OCI-LY3 (cell line): ENCODE measurements around the gene RNPEPL1.
A peak's percentile ranks its signal among the peaks of the same experiment; 100 is the strongest.

Source experiments
- H2AFZ ChIP-seq: fragments of 200-600, 300-600 bp; shearing (Covaris generic); 2 replicates; pipeline ENCODE4 v1.6.0; 2014; ENCODE audit warnings: antibody characterized with exemption, low read depth, low read length
- H3K27ac ChIP-seq: fragments of 200-600, 300-600 bp; sonication (generic); 2 replicates; pipeline ENCODE4 v1.5.1; 2014; ENCODE audit warnings: mild to moderate bottlenecking, low read length, moderate library complexity, mixed read lengths
- H3K27me3 ChIP-seq: fragments of 200-600, 300-600 bp; sonication (generic); 2 replicates; pipeline ENCODE4 v1.6.1; 2014; ENCODE audit warnings: low read depth, low read length, mixed read lengths
- H3K36me3 ChIP-seq: fragments of 200-600, 300-600 bp; sonication (generic); replicated peaks from 2 replicates; pipeline ENCODE3; 2014; ENCODE audit warnings: low read depth, low read length, mixed read lengths
- H3K4me1 ChIP-seq: fragments of 300-600, 200-600 bp; sonication (generic); 2 replicates; pipeline ENCODE4 v1.6.1; 2014; ENCODE audit warnings: low read length, mixed read lengths
- H3K4me2 ChIP-seq: fragments of 200-600, 300-600 bp; sonication (generic); 2 replicates; pipeline ENCODE4 v1.6.1; 2014; ENCODE audit warnings: low read length, mixed read lengths
- H3K4me3 ChIP-seq: fragments of 300-600, 200-600 bp; sonication (generic); 2 replicates; pipeline ENCODE4 v1.5.1; 2014; ENCODE audit warnings: antibody characterized with exemption, mild to moderate bottlenecking, low read length, moderate library complexity
- H3K79me2 ChIP-seq: fragments of 300-600, 200-600 bp; shearing (Covaris generic); 2 replicates; pipeline ENCODE4 v1.6.1; 2014; ENCODE audit warnings: mild to moderate bottlenecking, low read length, mixed read lengths
- H3K9ac ChIP-seq: fragments of 300-600, 200-600 bp; shearing (Covaris generic); 2 replicates; pipeline ENCODE4 v1.6.0; 2014; ENCODE audit warnings: mild to moderate bottlenecking, low read length, moderate library complexity
- H3K9me3 ChIP-seq: fragments of 200-600, 300-600 bp; shearing (Covaris generic); 2 replicates; pipeline ENCODE4 v1.6.1; 2014; ENCODE audit warnings: low read length, mixed read lengths; ENCODE audit not compliant: insufficient read depth
- H4K20me1 ChIP-seq: fragments of 200-600, 300-600 bp; sonication (generic); 2 replicates; pipeline ENCODE4 v1.6.1; 2016; ENCODE audit warnings: low read length, mixed read lengths; ENCODE audit not compliant: insufficient read depth
- EZH2phosphoT487 ChIP-seq: fragments of 200-600 bp; shearing (Covaris generic); IDR thresholded peaks from 2 replicates; pipeline ENCODE4 v1.6.1; 2018; ENCODE audit warnings: antibody characterized with exemption, mixed run types, low read depth
- TF ChIP-seq, protein P1 (sequence below): fragments of 200-600, 300-600 bp; sonication (generic); IDR thresholded peaks from 2 replicates; pipeline ENCODE4 v1.5.1; 2014; ENCODE audit warnings: antibody characterized with exemption, low read length, low read depth

RNPEPL1 gene

GRCh38 chr2:240624950-240625621 is 56.8 kb downstream of the RNPEPL1 start, which contains the start of gene GPR35:
Gene GPR35, plus strand, starts transcription at chr2:240625480. Its CDS starts 4,473 bp downstream, at chr2:240629953.
- no peak within 1 kb of the TSS for H3K9ac ChIP-seq
- no peak within 1 kb of the TSS for H3K27ac ChIP-seq
- H3K4me3 ChIP-seq = peak within 1 kb of the TSS; percentile 60
- TF ChIP-seq EZH2phosphoT487 = no peak
- TF ChIP-seq, protein P1, sequence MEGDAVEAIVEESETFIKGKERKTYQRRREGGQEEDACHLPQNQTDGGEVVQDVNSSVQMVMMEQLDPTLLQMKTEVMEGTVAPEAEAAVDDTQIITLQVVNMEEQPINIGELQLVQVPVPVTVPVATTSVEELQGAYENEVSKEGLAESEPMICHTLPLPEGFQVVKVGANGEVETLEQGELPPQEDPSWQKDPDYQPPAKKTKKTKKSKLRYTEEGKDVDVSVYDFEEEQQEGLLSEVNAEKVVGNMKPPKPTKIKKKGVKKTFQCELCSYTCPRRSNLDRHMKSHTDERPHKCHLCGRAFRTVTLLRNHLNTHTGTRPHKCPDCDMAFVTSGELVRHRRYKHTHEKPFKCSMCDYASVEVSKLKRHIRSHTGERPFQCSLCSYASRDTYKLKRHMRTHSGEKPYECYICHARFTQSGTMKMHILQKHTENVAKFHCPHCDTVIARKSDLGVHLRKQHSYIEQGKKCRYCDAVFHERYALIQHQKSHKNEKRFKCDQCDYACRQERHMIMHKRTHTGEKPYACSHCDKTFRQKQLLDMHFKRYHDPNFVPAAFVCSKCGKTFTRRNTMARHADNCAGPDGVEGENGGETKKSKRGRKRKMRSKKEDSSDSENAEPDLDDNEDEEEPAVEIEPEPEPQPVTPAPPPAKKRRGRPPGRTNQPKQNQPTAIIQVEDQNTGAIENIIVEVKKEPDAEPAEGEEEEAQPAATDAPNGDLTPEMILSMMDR = no peak
- H3K4me2 ChIP-seq = peak within 1 kb of the TSS; percentile 62
- no peaks in the 10 kb centered on the region for H3K36me3 ChIP-seq
- H3K79me2 ChIP-seq = no peaks in the 10 kb centered on the region
- H3K27me3 ChIP-seq = no peaks in the 10 kb centered on the region
- H2AFZ ChIP-seq = no peak within 1 kb of the TSS
- H3K9me3 ChIP-seq = no peaks in the 10 kb centered on the region
- H4K20me1 ChIP-seq = no peaks in the 10 kb centered on the region
- H3K4me1 ChIP-seq = peaks cover 37% of the 10 kb centered on the region

DNA sequence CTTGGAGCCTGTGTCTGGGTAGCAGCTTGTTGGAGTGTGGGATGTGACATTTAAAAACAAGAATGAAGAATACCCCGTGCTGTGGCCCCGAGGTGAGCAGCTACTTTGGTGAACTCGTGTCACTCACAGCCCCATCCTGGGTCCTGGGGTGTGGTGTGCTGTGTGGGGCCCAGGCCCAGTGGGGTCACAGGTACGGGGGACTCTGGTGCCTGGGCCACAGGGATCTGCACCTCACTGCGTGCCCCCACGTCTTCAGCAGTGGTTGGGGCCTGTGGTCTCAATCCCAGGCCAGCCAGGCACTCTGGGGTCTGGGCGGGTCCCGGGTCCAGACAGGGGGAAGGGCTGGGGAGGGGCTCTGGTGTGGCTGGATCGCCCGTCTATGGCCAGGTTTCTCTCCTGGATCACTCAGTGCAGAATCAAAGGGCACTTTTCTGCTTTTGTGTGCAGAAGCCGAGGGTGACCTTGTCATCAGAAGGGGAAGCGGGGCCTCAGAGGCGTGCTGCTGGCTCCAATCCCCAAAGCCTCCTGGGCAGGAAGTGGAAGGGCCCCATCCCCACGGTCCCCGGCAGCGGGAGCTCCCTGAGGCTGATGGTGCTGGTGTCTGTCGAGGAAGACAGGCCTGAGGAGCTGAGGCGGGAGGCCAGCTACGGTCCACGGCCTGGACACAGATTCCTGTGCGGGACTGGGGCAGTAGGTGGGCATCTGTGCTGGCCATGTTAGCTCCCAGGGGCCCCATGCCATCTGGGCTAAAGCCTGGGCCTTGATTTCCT is 58.4 kb downstream of the RNPEPL1 start:
- H3K27me3 ChIP-seq = no peaks in the 10 kb centered on the region
- no peak overlapping the region for H2AFZ ChIP-seq
- no peaks in the 10 kb centered on the region for H3K79me2 ChIP-seq
- no peaks in the 10 kb centered on the region for H4K20me1 ChIP-seq
- no peaks in the 10 kb centered on the region for H3K36me3 ChIP-seq
- no peak overlapping the region for H3K9ac ChIP-seq
- no peak overlapping the region for H3K4me3 ChIP-seq
- TF ChIP-seq, protein P1 = no peak
- no peak for TF ChIP-seq EZH2phosphoT487
- H3K4me1 ChIP-seq = peaks cover 22% of the 10 kb centered on the region
- H3K27ac ChIP-seq = no peak overlapping the region
- no peak overlapping the region for H3K4me2 ChIP-seq
- H3K9me3 ChIP-seq = no peaks in the 10 kb centered on the region

- Histone ChIP-seq H3K36me3 (no peaks in the 10 kb centered on the region), H3K79me2 (no peaks in the 10 kb centered on the region), H3K4me2 (no peak overlapping the region), H3K9me3 (no peaks in the 10 kb centered on the region), H3K9ac (no peak overlapping the region), H3K27ac (no peak overlapping the region), H4K20me1 (no peaks in the 10 kb centered on the region), H3K4me3 (no peak overlapping the region), H3K27me3 (no peaks in the 10 kb centered on the region), H3K4me1 (peaks cover 16% of the 10 kb centered on the region), H2AFZ (no peak overlapping the region)
- TF ChIP-seq EZH2phosphoT487 = no peak
- TF ChIP-seq, protein P1 = no peak
These were observed 59.6 kb downstream of the RNPEPL1 start for GRCh38 chr2:240627736-240628506.

DNA sequence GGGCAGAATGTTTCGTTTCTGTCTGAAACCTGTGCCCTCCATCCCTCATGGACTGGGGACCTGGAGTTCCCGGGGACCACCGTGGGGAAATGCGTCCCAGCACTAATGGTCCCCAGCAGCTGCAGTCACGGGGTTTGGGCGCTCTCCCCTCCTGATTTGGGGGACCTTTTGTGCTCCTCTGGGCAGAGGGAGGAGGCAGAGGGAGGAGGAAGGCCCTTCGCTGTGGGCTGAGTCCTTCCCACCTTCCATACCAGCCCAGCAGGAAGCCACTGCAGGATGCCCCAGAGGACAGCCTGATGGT is 60.2 kb downstream of the RNPEPL1 start:
- no peak for TF ChIP-seq EZH2phosphoT487
- TF ChIP-seq, protein P1 = no peak

More for the DNA sequence above, 60.2 kb downstream of the RNPEPL1 start:
- no peaks in the 10 kb centered on the region for H3K79me2 ChIP-seq
- no peaks in the 10 kb centered on the region for H4K20me1 ChIP-seq
- no peaks in the 10 kb centered on the region for H3K27me3 ChIP-seq
- H3K9me3 ChIP-seq = no peaks in the 10 kb centered on the region
- H3K4me2 ChIP-seq = no peak overlapping the region
- H2AFZ ChIP-seq = no peak overlapping the region
- no peak overlapping the region for H3K27ac ChIP-seq
- no peak overlapping the region for H3K4me3 ChIP-seq
- H3K9ac ChIP-seq = no peak overlapping the region
- H3K4me1 ChIP-seq = peaks cover 16% of the 10 kb centered on the region
- no peaks in the 10 kb centered on the region for H3K36me3 ChIP-seq
